ENCODE results near the gene INSR. TPM values are rescaled to one million over a fixed set of nuclear protein-coding genes. Genes with fewer than 3 reads are reported as not detected.

The INSR gene
- total and polyA plus RNA-seq, 4 donors, result 5.8 to 64.6 (median 20.9) TPM

DNA sequence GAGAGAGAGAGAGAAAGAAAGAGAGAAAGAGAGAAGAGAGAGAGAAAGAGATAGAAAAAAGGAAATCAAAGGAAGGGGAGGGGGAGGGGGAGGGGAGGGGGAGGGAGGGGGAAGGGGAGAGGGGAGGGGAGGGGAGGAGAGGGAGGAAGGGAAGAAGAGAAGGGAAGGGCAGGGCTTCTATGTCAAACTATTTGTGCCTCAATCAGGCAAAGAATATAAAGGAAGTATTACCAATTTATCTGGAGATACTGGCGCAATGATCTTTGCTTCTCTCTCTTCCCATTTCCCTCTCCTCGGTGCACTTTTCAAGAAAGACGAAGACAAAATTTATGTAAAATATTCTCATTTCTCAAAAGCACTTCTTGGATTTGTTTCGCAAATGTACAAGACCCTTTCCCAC lies 9.3 kb upstream of the INSR start:
- H3K4me3 ChIP-seq, result no peak overlapping the region
- no peaks in the 10 kb centered on the region for H3K4me1 ChIP-seq (ENCODE audit: control insufficient read depth in 5 of 5, insufficient read depth in 5 of 5, low read length in 5 of 5)
- WGBS, 2 donors, result 58 to 66% methylated on average over 4 of the region's 4 CpGs
- no peak for DNase-seq
- peaks cover 0 to under 1% (median 0%) of the 10 kb centered on the region in 3 donors for H3K27me3 ChIP-seq (ENCODE audit: control insufficient read depth in 3 of 3, insufficient read depth in 3 of 3, low read length in 2 of 3)
- no peaks in the 10 kb centered on the region for H3K36me3 ChIP-seq (ENCODE audit: control insufficient read depth in 4 of 4, insufficient read depth in 4 of 4, low read length in 4 of 4)
- ATAC-seq (ENCODE audit: insufficient read depth, low FRiP score), result no peak
- TF ChIP-seq, protein P1, sequence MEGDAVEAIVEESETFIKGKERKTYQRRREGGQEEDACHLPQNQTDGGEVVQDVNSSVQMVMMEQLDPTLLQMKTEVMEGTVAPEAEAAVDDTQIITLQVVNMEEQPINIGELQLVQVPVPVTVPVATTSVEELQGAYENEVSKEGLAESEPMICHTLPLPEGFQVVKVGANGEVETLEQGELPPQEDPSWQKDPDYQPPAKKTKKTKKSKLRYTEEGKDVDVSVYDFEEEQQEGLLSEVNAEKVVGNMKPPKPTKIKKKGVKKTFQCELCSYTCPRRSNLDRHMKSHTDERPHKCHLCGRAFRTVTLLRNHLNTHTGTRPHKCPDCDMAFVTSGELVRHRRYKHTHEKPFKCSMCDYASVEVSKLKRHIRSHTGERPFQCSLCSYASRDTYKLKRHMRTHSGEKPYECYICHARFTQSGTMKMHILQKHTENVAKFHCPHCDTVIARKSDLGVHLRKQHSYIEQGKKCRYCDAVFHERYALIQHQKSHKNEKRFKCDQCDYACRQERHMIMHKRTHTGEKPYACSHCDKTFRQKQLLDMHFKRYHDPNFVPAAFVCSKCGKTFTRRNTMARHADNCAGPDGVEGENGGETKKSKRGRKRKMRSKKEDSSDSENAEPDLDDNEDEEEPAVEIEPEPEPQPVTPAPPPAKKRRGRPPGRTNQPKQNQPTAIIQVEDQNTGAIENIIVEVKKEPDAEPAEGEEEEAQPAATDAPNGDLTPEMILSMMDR (IDR thresholded peaks at IDR 0.05; ENCODE audit: control extremely low read depth, extremely low read depth), result no peak
- H3K9me3 ChIP-seq (ENCODE audit: control insufficient read depth in 4 of 4, insufficient read depth in 3 of 4, low read length in 3 of 4), result no peaks in the 10 kb centered on the region
- H3K9ac ChIP-seq (ENCODE audit: insufficient read depth in 1 of 2, low read length in 2 of 2), result no peak overlapping the region
- H3K27ac ChIP-seq (ENCODE audit: low read depth in 1 of 2, low read length in 1 of 2), result no peak overlapping the region

DNA sequence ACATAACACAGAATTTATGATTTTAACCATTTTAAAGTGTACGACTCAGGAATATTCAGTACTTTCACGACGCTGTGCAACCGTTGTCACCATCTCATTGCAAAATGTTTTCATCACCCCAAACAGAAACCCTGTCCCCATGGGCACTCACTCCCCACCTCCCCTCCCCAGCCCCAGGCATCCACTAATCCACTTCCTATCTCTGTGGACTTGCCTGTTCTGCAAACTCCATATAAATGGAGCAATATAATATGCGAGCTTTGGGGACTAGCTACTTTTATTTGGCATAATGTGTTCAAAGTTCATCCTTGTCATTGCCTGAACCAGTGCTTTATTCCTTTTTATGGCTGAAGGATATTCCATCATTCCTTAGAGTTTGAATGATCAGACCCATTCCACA lies 7.3 kb upstream of the INSR start:
- Histone ChIP-seq H3K9ac (ENCODE audit: insufficient read depth in 1 of 2, low read length in 2 of 2) (no peak overlapping the region), H3K27me3 (ENCODE audit: control insufficient read depth in 3 of 3, insufficient read depth in 3 of 3, low read length in 2 of 3) (peaks cover 0 to 2% (median 0%) of the 10 kb centered on the region in 3 donors), H3K9me3 (ENCODE audit: control insufficient read depth in 4 of 4, insufficient read depth in 3 of 4, low read length in 3 of 4) (no peaks in the 10 kb centered on the region), H3K27ac (ENCODE audit: low read depth in 1 of 2, low read length in 1 of 2) (no peak overlapping the region), H3K4me1 (ENCODE audit: control insufficient read depth in 5 of 5, insufficient read depth in 5 of 5, low read length in 5 of 5) (no peaks in the 10 kb centered on the region), H3K36me3 (ENCODE audit: control insufficient read depth in 4 of 4, insufficient read depth in 4 of 4, low read length in 4 of 4) (no peaks in the 10 kb centered on the region), H3K4me3 (no peak overlapping the region)
- TF ChIP-seq, protein P1 (IDR thresholded peaks at IDR 0.05; ENCODE audit: control extremely low read depth, extremely low read depth), result no peak
- ATAC-seq (ENCODE audit: insufficient read depth, low FRiP score) (no peak), DNase-seq (no peak)
- WGBS, 2 donors, result 21 to 89% methylated on average over 5 of the region's 5 CpGs

DNA sequence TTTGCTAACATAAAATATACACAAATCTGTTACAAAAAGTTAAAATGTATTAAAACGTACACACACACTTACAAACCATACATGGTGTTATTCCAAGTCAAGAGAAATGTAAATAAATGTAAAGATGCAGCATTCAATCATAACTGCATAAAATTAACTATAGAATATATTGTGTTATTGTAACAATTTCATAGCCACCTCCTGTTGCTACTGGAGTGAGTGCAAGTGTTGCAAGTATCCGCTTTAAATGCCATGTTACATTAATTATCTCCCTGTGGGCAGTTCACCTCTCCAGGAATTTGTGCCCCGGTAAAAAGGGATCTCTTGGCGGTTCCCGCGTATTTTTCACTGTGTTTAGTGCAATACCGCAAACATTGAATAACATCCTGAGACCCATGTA lies 3.5 kb upstream of the INSR start:
- no peak for ATAC-seq (ENCODE audit: insufficient read depth, low FRiP score)

More for the DNA sequence above, 3.5 kb upstream of the INSR start:
- Histone ChIP-seq H3K27ac (ENCODE audit: low read depth in 1 of 2, low read length in 1 of 2) (no peak overlapping the region), H3K27me3 (ENCODE audit: control insufficient read depth in 3 of 3, insufficient read depth in 3 of 3, low read length in 2 of 3) (peaks cover 0 to 2% (median 0%) of the 10 kb centered on the region in 3 donors), H3K9me3 (ENCODE audit: control insufficient read depth in 4 of 4, insufficient read depth in 3 of 4, low read length in 3 of 4) (no peaks in the 10 kb centered on the region), H3K4me3 (no peak overlapping the region), H3K4me1 (ENCODE audit: control insufficient read depth in 5 of 5, insufficient read depth in 5 of 5, low read length in 5 of 5) (peaks cover 0 to 11% (median 1%) of the 10 kb centered on the region in 5 donors), H3K9ac (ENCODE audit: insufficient read depth in 1 of 2, low read length in 2 of 2) (no peak overlapping the region), H3K36me3 (ENCODE audit: control insufficient read depth in 4 of 4, insufficient read depth in 4 of 4, low read length in 4 of 4) (no peaks in the 10 kb centered on the region)
- no peak for DNase-seq
- TF ChIP-seq, protein P1 (IDR thresholded peaks at IDR 0.05; ENCODE audit: control extremely low read depth, extremely low read depth), result no peak
- 36 to 54% methylated on average over 7 of the region's 7 CpGs for WGBS, 2 donors

Data from lung (tissue), 12 donors.